DOHH2 (cell line): Measurements from ENCODE around the gene STOM.

Source experiments
- H3F3A ChIP-seq: fragments of 200-600 bp; sonication (generic), shearing (Covaris generic); 2 replicates; pipeline ENCODE4 v1.6.0; 2016; ENCODE audit warnings: antibody characterized with exemption, mild to moderate bottlenecking; ENCODE audit not compliant: control insufficient read depth, insufficient read depth
- H3K27ac ChIP-seq: fragments of 200-600 bp; sonication (generic); 2 replicates; pipeline ENCODE4 v1.5.1; 2014; ENCODE audit warnings: low read depth, mild to moderate bottlenecking, low read length, moderate library complexity
- H3K27me3 ChIP-seq: fragments of 200-600 bp; sonication (generic); 2 replicates; pipeline ENCODE4 v1.6.1; 2014; ENCODE audit warnings: mild to moderate bottlenecking, low read length, mixed read lengths; ENCODE audit not compliant: control insufficient read depth
- H3K36me3 ChIP-seq: fragments of 200-600 bp; sonication (generic); 2 replicates; pipeline ENCODE4 v1.6.1; 2014; ENCODE audit warnings: mild to moderate bottlenecking, low read length, moderate library complexity, mixed read lengths; ENCODE audit not compliant: control insufficient read depth
- H3K4me1 ChIP-seq: fragments of 200-600 bp; sonication (generic); 2 replicates; pipeline ENCODE4 v1.6.1; 2014; ENCODE audit warnings: mild to moderate bottlenecking, low read length, mixed read lengths; ENCODE audit not compliant: control insufficient read depth
- H3K4me2 ChIP-seq: fragments of 200-600 bp; sonication (generic); 2 replicates; pipeline ENCODE4 v1.6.0; 2014; ENCODE audit warnings: mild to moderate bottlenecking, low read length, moderate library complexity
- H3K4me3 ChIP-seq: fragments of 200-600 bp; sonication (generic); 2 replicates; pipeline ENCODE4 v1.5.1; 2014; ENCODE audit warnings: mild to moderate bottlenecking, low read length, mixed read lengths
- H3K79me2 ChIP-seq: fragments of 200-600 bp; sonication (generic); 2 replicates; pipeline ENCODE4 v1.6.1; 2014; ENCODE audit warnings: mild to moderate bottlenecking, low read length, mixed read lengths; ENCODE audit not compliant: control insufficient read depth
- H3K9me2 ChIP-seq: fragments of 200-600 bp; sonication (generic); replicated peaks from 2 replicates; pipeline ENCODE4 v1.6.1; 2014; ENCODE audit warnings: mild to moderate bottlenecking, low read length, mixed read lengths; ENCODE audit not compliant: control insufficient read depth
- H3K9me3 ChIP-seq: fragments of 200-600 bp; sonication (generic); 2 replicates; pipeline ENCODE4 v1.6.1; 2014; ENCODE audit warnings: antibody characterized with exemption, low read length, mixed read lengths; ENCODE audit not compliant: control insufficient read depth, insufficient read depth
- H4K20me1 ChIP-seq: fragments of 200-600 bp; sonication (generic); 2 replicates; pipeline ENCODE4 v1.6.0; 2014; ENCODE audit warnings: low read depth, mild to moderate bottlenecking, antibody characterized with exemption, low read length, moderate library complexity; ENCODE audit not compliant: control insufficient read depth, insufficient read depth
- CTCF ChIP-seq: fragments of 200-600 bp; sonication (generic); IDR thresholded peaks from one replicate; pipeline ENCODE4 v1.5.1; 2014; ENCODE audit warnings: antibody characterized with exemption, mild to moderate bottlenecking, low read depth, low read length; ENCODE audit not compliant: poor library complexity, severe bottlenecking
- EZH2phosphoT487 ChIP-seq: fragments of 200-600 bp; sonication (generic); IDR thresholded peaks from 2 replicates; pipeline ENCODE4 v1.6.1; 2017; ENCODE audit warnings: borderline replicate concordance, mild to moderate bottlenecking, antibody characterized with exemption, low read length, moderate library complexity, mixed read lengths

STOM gene

GRCh38 chr9:121353241-121354061 lies 16.6 kb downstream of the STOM start:
- Histone ChIP-seq H3K4me2 (no peak overlapping the region), H3K79me2 (no peaks in the 10 kb centered on the region)

GRCh38 chr9:121350993-121351561 lies 19.0 kb downstream of the STOM start:
- Histone ChIP-seq H3K27ac (no peak overlapping the region), H3K4me2 (no peak overlapping the region)

More at GRCh38 chr9:121353241-121354061, 16.6 kb downstream of the STOM start:
- H3F3A ChIP-seq: no peaks in the 10 kb centered on the region
- H4K20me1 ChIP-seq: no peaks in the 10 kb centered on the region
- no peaks in the 10 kb centered on the region for H3K27me3 ChIP-seq
- H3K27ac ChIP-seq: no peak overlapping the region
- peaks cover 11% of the 10 kb centered on the region for H3K4me1 ChIP-seq
- no peaks in the 10 kb centered on the region for H3K36me3 ChIP-seq
- H3K9me3 ChIP-seq: no peaks in the 10 kb centered on the region
- H3K4me3 ChIP-seq: no peak overlapping the region
- TF ChIP-seq EZH2phosphoT487 (no peak), CTCF (no peak)
- no peaks in the 10 kb centered on the region for H3K9me2 ChIP-seq

GRCh38 chr9:121350036-121350435 lies 20.0 kb downstream of the STOM start:
- Histone ChIP-seq H3K79me2 (no peaks in the 10 kb centered on the region), H3K27me3 (no peaks in the 10 kb centered on the region), H3F3A (no peaks in the 10 kb centered on the region), H3K4me1 (peaks cover 8% of the 10 kb centered on the region), H3K27ac (no peak overlapping the region), H4K20me1 (no peaks in the 10 kb centered on the region), H3K9me2 (no peaks in the 10 kb centered on the region), H3K36me3 (no peaks in the 10 kb centered on the region), H3K4me3 (no peak overlapping the region), H3K9me3 (no peaks in the 10 kb centered on the region), H3K4me2 (no peak overlapping the region)
- TF ChIP-seq EZH2phosphoT487: no peak
- TF ChIP-seq CTCF: no peak

More at GRCh38 chr9:121350993-121351561, 19.0 kb downstream of the STOM start:
- Histone ChIP-seq H3K9me2 (no peaks in the 10 kb centered on the region), H4K20me1 (no peaks in the 10 kb centered on the region), H3K36me3 (no peaks in the 10 kb centered on the region), H3K4me3 (no peak overlapping the region), H3F3A (no peaks in the 10 kb centered on the region), H3K79me2 (no peaks in the 10 kb centered on the region), H3K9me3 (no peaks in the 10 kb centered on the region), H3K4me1 (peaks cover 8% of the 10 kb centered on the region), H3K27me3 (no peaks in the 10 kb centered on the region)
- TF ChIP-seq CTCF: no peak
- no peak for TF ChIP-seq EZH2phosphoT487
